Epithelial cell of esophagus (primary cell): ENCODE results near the gene ERAS.
"Not testable (repeated sequence)": the region's sequence is repeated elsewhere in the genome, so short reads cannot be mapped to it uniquely, and the experiment has no call there.

Experiments
- DNase-seq: peaks from one replicate; pipeline ENCODE4 v3.0.0; 2010; ENCODE audit warnings: low read depth
- H3K4me3 ChIP-seq: 2 replicates; pipeline ENCODE4 v1.5.1; 2011; ENCODE audit warnings: mild to moderate bottlenecking, low read length, control low read depth
- TF ChIP-seq, protein P1 (sequence below): IDR thresholded peaks from 2 replicates; pipeline ENCODE4 v1.5.1; 2011; ENCODE audit warnings: low read depth, mild to moderate bottlenecking, low read length, control low read depth, inconsistent platforms; ENCODE audit not compliant: insufficient read depth; ENCODE audit errors: missing control alignments

ERAS gene

DNA sequence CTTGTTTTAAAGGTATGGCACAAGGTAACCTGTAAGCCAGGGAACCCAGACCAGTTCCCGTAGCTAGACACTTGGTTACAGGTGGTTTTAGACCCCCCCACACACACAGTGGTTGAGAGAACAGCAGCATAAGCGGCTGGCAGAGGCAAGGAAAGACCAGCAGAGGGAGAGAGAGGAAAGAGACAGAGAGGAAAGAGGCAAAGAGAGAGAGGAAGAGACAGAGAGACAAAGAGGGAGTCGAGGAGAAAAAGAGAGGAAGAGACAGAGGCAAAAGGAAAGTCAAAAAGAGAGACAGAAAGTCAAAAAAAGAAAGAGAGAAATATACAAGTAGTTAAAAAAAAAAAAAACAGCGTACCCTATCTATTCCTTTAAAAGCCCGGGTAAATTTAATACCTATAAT is 28.6 kb downstream of the ERAS start:
- TF ChIP-seq, protein P1, sequence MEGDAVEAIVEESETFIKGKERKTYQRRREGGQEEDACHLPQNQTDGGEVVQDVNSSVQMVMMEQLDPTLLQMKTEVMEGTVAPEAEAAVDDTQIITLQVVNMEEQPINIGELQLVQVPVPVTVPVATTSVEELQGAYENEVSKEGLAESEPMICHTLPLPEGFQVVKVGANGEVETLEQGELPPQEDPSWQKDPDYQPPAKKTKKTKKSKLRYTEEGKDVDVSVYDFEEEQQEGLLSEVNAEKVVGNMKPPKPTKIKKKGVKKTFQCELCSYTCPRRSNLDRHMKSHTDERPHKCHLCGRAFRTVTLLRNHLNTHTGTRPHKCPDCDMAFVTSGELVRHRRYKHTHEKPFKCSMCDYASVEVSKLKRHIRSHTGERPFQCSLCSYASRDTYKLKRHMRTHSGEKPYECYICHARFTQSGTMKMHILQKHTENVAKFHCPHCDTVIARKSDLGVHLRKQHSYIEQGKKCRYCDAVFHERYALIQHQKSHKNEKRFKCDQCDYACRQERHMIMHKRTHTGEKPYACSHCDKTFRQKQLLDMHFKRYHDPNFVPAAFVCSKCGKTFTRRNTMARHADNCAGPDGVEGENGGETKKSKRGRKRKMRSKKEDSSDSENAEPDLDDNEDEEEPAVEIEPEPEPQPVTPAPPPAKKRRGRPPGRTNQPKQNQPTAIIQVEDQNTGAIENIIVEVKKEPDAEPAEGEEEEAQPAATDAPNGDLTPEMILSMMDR: peak; percentile 45
- no peak overlapping the region for H3K4me3 ChIP-seq
- DNase-seq: peak; percentile 28

DNA sequence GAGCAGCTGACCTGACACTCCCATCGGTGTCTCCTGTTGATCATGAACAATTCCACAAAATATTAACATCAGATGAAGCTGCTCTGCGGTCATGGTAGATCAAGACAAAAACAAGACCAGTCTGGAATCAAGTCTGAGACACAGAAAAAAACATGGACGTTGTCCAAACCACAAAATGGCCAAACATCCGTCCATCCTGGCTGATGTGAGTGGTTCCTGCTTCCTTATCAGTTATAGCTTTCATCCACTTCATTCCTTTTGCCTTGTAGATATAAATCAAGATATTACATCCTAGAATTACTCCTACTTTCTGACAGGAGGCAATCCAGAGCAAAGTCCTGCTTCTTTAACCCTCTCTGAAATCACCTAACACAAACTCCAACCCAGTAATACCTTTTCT is 37.9 kb downstream of the ERAS start:
- DNase-seq: peak; percentile 29
- no peak overlapping the region for H3K4me3 ChIP-seq
- TF ChIP-seq, protein P1: no peak

DNA sequence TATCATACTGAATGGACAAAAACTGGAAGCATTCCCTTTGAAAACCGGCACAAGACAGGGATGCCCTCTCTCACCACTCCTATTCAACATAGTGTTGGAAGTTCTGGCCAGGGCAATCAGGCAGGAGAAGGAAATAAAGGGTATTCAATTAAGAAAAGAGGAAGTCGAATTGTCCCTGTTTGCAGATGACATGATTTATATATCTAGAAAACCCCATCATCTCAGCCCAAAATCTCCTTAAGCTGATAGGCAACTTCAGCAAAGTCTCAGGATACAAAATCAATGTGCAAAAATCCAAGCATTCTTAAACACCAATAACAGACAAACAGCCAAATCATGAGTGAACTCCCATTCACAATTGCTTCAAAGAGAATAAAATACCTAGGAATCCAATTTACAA is 45.7 kb downstream of the ERAS start:
- H3K4me3 ChIP-seq, DNase-seq: not testable (repeated sequence)

DNA sequence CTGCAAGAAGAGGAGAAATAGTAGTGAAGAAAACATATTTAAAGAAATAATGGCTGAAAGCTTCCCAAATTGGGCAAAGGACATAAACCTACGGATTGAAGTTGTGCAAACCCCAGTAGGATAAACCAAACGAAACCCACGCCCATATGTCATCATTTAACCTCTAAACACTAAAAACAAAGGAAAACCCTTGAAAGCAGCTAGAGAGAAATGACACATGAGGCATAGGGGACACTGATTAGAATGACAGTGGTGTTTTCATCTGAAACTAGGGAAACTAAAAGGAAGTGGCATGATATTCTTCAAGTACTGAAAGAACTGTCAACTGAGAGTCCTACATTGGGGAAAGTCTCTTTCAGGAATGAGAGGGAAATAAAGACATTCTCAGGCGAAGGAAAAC is 50.6 kb downstream of the ERAS start:
- not testable (repeated sequence) for H3K4me3 ChIP-seq, DNase-seq
